ENCODE results near the gene GTF2H1.

GRCh38 chr11:18408558-18409291 lies 86.4 kb downstream of the GTF2H1 start:
- TF ChIP-seq CTCF (IDR thresholded peaks at IDR 0.05), result no peak
- TF ChIP-seq POLR2A (IDR thresholded peaks at IDR 0.05), result no peak
